Nephron progenitor cell (in vitro differentiated cells): ENCODE data around the gene EZH2.

Experiments
- DNase-seq: peaks from one replicate; pipeline ENCODE4 v3.0.0; 2021
- H3K27ac Mint-ChIP-seq: 2 replicates; pipeline ENCODE4 v1.8.0; 2021; ENCODE audit warnings: mild to moderate bottlenecking, moderate library complexity, mixed read lengths
- H3K27me3 Mint-ChIP-seq: 2 replicates; pipeline ENCODE4 v1.8.0; 2021; ENCODE audit warnings: mild to moderate bottlenecking, low read depth, mixed read lengths; ENCODE audit not compliant: poor library complexity
- H3K36me3 Mint-ChIP-seq: 2 replicates; pipeline ENCODE4 v1.8.0; 2021; ENCODE audit warnings: low read depth, mixed read lengths
- H3K4me1 Mint-ChIP-seq: 2 replicates; pipeline ENCODE4 v1.8.0; 2021; ENCODE audit warnings: mixed read lengths
- H3K4me3 Mint-ChIP-seq: 2 replicates; pipeline ENCODE4 v1.8.0; 2021; ENCODE audit warnings: mild to moderate bottlenecking, moderate library complexity, mixed read lengths
- H3K9me3 Mint-ChIP-seq: 2 replicates; pipeline ENCODE4 v1.8.0; 2021; ENCODE audit warnings: mild to moderate bottlenecking, moderate library complexity, mixed read lengths
- TF ChIP-seq, protein P1 (sequence below): fragments of 200-600 bp; sonication (generic); IDR thresholded peaks from 2 replicates; pipeline ENCODE4 v1.5.0; 2021; ENCODE audit warnings: antibody characterized with exemption

EZH2 gene

GRCh38 chr7:148813890-148814289 lies 70.2 kb downstream of the EZH2 start:
- Mint-ChIP-seq H3K36me3 (peaks cover 62% of the 10 kb centered on the region), H3K4me3 (no peak overlapping the region), H3K9me3 (no peaks in the 10 kb centered on the region), H3K27me3 (no peaks in the 10 kb centered on the region), H3K27ac (no peak overlapping the region), H3K4me1 (peaks cover 10% of the 10 kb centered on the region)
- DNase-seq: no peak
- TF ChIP-seq, protein P1, sequence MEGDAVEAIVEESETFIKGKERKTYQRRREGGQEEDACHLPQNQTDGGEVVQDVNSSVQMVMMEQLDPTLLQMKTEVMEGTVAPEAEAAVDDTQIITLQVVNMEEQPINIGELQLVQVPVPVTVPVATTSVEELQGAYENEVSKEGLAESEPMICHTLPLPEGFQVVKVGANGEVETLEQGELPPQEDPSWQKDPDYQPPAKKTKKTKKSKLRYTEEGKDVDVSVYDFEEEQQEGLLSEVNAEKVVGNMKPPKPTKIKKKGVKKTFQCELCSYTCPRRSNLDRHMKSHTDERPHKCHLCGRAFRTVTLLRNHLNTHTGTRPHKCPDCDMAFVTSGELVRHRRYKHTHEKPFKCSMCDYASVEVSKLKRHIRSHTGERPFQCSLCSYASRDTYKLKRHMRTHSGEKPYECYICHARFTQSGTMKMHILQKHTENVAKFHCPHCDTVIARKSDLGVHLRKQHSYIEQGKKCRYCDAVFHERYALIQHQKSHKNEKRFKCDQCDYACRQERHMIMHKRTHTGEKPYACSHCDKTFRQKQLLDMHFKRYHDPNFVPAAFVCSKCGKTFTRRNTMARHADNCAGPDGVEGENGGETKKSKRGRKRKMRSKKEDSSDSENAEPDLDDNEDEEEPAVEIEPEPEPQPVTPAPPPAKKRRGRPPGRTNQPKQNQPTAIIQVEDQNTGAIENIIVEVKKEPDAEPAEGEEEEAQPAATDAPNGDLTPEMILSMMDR: no peak

GRCh38 chr7:148811892-148812291 lies 72.2 kb downstream of the EZH2 start:
- peaks cover 64% of the 10 kb centered on the region for H3K36me3 Mint-ChIP-seq
- H3K4me3 Mint-ChIP-seq: no peak overlapping the region
- TF ChIP-seq, protein P1: no peak
- H3K27ac Mint-ChIP-seq: no peak overlapping the region
- DNase-seq: no peak
- no peaks in the 10 kb centered on the region for H3K27me3 Mint-ChIP-seq
- no peaks in the 10 kb centered on the region for H3K9me3 Mint-ChIP-seq
- peaks cover 10% of the 10 kb centered on the region for H3K4me1 Mint-ChIP-seq

- no peak overlapping the region for H3K4me3 Mint-ChIP-seq
- DNase-seq: no peak
- TF ChIP-seq, protein P1: no peak
- peaks cover 10% of the 10 kb centered on the region for H3K4me1 Mint-ChIP-seq
- H3K27me3 Mint-ChIP-seq: no peaks in the 10 kb centered on the region
- H3K9me3 Mint-ChIP-seq: no peaks in the 10 kb centered on the region
- H3K27ac Mint-ChIP-seq: peak overlapping the region; percentile 53
- peaks cover 71% of the 10 kb centered on the region for H3K36me3 Mint-ChIP-seq
These were observed 74.2 kb downstream of the EZH2 start for GRCh38 chr7:148809856-148810255.

DNA sequence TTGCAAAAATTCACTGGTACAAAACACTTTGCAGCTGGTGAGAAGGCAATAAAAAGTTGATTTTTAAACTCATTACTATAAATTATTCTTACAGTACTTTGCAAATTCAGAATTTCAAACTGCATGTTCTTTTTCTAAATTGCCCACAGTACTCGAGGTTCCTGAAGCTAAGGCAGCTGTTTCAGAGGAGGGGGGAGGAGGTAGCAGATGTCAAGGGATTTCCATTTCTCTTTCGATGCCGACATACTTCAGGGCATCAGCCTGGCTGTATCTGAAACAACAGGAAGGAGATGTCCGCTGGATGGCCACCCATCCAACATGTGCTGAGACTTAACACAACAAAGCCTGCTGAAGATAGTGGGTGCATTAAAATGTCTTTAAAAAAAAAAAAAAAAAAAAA lies 76.7 kb downstream of the EZH2 start:
- peak overlapping the region; percentile 71 for H3K27ac Mint-ChIP-seq
- H3K36me3 Mint-ChIP-seq: peaks cover 57% of the 10 kb centered on the region
- no peak overlapping the region for H3K4me3 Mint-ChIP-seq
- H3K9me3 Mint-ChIP-seq: no peaks in the 10 kb centered on the region
- H3K4me1 Mint-ChIP-seq: peaks cover 10% of the 10 kb centered on the region
- TF ChIP-seq, protein P1: no peak
- H3K27me3 Mint-ChIP-seq: no peaks in the 10 kb centered on the region
- DNase-seq: no peak

GRCh38 chr7:148806187-148806586 lies 77.9 kb downstream of the EZH2 start:
- H3K4me3 Mint-ChIP-seq: no peak overlapping the region
- no peak for DNase-seq
- peak overlapping the region; percentile 73 for H3K27ac Mint-ChIP-seq
- no peaks in the 10 kb centered on the region for H3K9me3 Mint-ChIP-seq
- peaks cover 60% of the 10 kb centered on the region for H3K36me3 Mint-ChIP-seq
- H3K4me1 Mint-ChIP-seq: peaks cover 10% of the 10 kb centered on the region
- TF ChIP-seq, protein P1: no peak
- H3K27me3 Mint-ChIP-seq: no peaks in the 10 kb centered on the region

DNA sequence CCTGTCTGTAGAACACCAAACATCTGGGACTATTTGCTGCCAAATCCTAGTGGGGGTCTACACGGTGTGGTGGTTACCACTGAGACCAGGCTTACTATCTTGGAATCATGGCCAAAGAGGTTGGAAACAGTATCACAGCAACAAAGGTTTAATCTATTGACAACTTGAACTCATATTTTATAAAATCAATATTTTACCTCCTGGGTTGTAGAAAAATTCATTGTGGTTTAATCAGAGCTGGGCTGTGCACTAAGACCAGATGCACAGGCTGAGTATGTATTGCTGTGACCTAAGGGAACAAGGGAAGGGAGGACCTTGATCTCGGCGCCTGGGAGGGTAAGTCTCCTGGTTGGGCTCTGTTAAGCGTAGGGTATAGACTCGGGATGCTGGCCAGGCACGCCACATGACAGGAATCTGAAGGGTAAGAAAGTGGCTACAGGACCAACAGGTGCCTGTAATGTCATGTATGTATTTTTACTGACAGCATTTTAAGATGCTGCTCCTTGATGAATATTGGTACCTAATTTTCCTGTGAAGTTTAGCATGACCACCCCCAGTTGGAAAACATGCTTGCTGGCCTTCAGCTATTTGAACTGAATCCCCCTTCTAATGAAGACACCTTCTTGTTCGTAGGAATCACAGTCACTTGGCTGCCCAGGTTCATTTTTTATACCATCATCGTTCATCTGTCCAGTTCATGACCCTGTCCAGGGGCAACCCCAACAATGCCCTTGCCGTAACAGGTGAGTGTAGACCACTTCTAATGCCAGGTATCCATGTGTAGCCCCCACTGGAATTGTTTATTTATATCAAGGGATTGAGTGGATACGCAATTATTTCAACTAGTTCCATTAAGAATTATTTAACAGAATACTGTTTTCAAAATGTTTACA lies 79.5 kb downstream of the EZH2 start:
- Mint-ChIP-seq H3K4me3 (no peak overlapping the region), H3K27me3 (no peaks in the 10 kb centered on the region), H3K36me3 (peaks cover 66% of the 10 kb centered on the region), H3K4me1 (peaks cover 2% of the 10 kb centered on the region), H3K27ac (peak overlapping the region; percentile 51), H3K9me3 (no peaks in the 10 kb centered on the region)
- TF ChIP-seq, protein P1: no peak
- no peak for DNase-seq
